22Rv1 (cell line): ENCODE measurements around the gene FCMR.

Source experiments
- ZFX ChIP-seq: fragments of 450-650 bp; IDR thresholded peaks from 2 replicates; pipeline ENCODE4 v1.6.1; 2017; ENCODE audit warnings: antibody characterized with exemption, borderline replicate concordance
- TF ChIP-seq, protein P1 (sequence below): fragments of 450-650 bp; IDR thresholded peaks from 2 replicates; pipeline ENCODE4 v1.5.1; 2017; ENCODE audit warnings: mild to moderate bottlenecking

GRCh38 chr1:206951318-206952100 lies 29.8 kb upstream of the FCMR start:
- TF ChIP-seq, protein P1, sequence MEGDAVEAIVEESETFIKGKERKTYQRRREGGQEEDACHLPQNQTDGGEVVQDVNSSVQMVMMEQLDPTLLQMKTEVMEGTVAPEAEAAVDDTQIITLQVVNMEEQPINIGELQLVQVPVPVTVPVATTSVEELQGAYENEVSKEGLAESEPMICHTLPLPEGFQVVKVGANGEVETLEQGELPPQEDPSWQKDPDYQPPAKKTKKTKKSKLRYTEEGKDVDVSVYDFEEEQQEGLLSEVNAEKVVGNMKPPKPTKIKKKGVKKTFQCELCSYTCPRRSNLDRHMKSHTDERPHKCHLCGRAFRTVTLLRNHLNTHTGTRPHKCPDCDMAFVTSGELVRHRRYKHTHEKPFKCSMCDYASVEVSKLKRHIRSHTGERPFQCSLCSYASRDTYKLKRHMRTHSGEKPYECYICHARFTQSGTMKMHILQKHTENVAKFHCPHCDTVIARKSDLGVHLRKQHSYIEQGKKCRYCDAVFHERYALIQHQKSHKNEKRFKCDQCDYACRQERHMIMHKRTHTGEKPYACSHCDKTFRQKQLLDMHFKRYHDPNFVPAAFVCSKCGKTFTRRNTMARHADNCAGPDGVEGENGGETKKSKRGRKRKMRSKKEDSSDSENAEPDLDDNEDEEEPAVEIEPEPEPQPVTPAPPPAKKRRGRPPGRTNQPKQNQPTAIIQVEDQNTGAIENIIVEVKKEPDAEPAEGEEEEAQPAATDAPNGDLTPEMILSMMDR = no peak
- no peak for TF ChIP-seq ZFX
